NB4 (cell line): Measurements from ENCODE around the gene TPM2.

Source experiments
- DNase-seq: peaks from one replicate; pipeline ENCODE4 v3.0.0; 2010; ENCODE audit warnings: low read depth
- H3K4me3 ChIP-seq: one replicate; pipeline ENCODE4 v1.5.1; 2011; ENCODE audit warnings: mild to moderate bottlenecking, low read depth, low read length, moderate library complexity
- MYC ChIP-seq: IDR thresholded peaks from 2 replicates; pipeline ENCODE4 v1.6.1; 2011; ENCODE audit warnings: low read depth, low read length
- POLR2A ChIP-seq: IDR thresholded peaks from 2 replicates; pipeline ENCODE4 v1.6.1; 2011; ENCODE audit warnings: mild to moderate bottlenecking; ENCODE audit not compliant: insufficient read length; ENCODE audit errors: extremely low read depth
- TF ChIP-seq, protein P1 (sequence below): IDR thresholded peaks from 2 replicates; pipeline ENCODE4 v1.6.1; 2011; ENCODE audit warnings: low read depth, low read length
- TF ChIP-seq, protein P2 (sequence below): IDR thresholded peaks from one replicate; pipeline ENCODE4 v1.5.1; 2012; ENCODE audit warnings: low read depth, low read length

The TPM2 gene

DNA sequence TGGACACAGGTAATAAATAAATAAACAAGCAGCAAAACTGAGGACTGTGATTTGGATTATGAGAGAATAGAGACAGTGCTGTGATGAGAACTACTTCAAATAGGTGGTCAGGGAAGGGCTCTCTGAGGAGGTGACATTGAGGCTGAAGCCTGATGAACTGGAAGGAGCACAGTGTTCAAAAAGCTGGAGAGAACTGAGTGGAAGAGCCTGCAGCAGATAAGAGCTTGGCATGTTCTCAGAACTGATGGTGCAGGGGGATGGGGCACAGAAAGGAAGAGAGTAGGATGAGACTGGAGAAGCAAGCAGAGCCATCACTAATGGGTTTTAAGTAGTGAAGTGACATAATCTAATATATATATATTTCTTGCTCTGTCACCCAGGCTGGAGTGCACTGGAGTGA, 11.2 kb upstream of the TPM2 start:
- TF ChIP-seq MYC = no peak
- TF ChIP-seq, protein P1, sequence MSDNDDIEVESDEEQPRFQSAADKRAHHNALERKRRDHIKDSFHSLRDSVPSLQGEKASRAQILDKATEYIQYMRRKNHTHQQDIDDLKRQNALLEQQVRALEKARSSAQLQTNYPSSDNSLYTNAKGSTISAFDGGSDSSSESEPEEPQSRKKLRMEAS = no peak
- TF ChIP-seq POLR2A = no peak
- TF ChIP-seq, protein P2, sequence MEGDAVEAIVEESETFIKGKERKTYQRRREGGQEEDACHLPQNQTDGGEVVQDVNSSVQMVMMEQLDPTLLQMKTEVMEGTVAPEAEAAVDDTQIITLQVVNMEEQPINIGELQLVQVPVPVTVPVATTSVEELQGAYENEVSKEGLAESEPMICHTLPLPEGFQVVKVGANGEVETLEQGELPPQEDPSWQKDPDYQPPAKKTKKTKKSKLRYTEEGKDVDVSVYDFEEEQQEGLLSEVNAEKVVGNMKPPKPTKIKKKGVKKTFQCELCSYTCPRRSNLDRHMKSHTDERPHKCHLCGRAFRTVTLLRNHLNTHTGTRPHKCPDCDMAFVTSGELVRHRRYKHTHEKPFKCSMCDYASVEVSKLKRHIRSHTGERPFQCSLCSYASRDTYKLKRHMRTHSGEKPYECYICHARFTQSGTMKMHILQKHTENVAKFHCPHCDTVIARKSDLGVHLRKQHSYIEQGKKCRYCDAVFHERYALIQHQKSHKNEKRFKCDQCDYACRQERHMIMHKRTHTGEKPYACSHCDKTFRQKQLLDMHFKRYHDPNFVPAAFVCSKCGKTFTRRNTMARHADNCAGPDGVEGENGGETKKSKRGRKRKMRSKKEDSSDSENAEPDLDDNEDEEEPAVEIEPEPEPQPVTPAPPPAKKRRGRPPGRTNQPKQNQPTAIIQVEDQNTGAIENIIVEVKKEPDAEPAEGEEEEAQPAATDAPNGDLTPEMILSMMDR = no peak
- H3K4me3 ChIP-seq = no peak overlapping the region
- DNase-seq = no peak

DNA sequence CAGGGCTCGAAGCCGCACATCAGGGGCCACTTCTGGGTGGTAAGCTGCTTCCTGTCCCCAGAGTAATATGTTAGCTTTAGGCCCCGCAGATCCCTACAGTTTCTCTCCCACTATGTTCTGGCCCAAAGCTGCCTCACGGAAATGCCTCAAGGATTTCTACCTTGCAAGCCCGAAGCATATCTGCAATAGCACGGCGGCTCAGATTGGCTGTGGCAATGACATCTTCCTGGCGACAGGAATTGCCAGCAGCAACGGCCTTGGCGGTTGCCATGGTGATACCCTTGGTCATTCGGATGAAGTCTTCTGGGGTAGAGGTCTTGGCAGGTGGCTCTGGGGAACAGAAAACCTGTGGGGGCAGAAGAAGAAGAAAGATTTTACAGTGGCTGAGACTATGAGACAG, 10.3 kb upstream of the TPM2 start:
- DNase-seq = no peak
- no peak overlapping the region for H3K4me3 ChIP-seq
- TF ChIP-seq, protein P1 = no peak
- TF ChIP-seq POLR2A = no peak

DNA sequence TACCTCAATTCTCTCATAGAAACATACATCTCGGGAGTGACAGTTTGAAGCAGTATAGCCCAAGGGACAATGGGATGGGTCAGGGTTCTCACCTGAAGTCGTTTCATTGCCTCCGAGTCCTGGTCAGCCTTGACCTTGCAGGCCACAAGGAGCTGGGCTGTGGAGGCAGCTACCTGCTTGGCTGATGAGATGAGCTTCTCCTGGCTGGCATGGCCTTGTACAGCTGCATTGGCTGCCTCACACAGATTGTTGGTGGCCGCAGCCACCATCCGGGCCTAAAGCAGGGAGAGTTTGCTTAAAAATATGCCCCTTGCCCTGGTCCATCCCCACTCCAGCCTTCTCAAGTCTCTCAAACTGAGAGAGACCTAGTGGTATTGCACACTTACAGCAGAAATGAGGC, 8.5 kb upstream of the TPM2 start:
- no peak for DNase-seq
- TF ChIP-seq, protein P2 = no peak
- TF ChIP-seq MYC = no peak
- TF ChIP-seq POLR2A = no peak
- TF ChIP-seq, protein P1 = no peak
- no peak overlapping the region for H3K4me3 ChIP-seq

DNA sequence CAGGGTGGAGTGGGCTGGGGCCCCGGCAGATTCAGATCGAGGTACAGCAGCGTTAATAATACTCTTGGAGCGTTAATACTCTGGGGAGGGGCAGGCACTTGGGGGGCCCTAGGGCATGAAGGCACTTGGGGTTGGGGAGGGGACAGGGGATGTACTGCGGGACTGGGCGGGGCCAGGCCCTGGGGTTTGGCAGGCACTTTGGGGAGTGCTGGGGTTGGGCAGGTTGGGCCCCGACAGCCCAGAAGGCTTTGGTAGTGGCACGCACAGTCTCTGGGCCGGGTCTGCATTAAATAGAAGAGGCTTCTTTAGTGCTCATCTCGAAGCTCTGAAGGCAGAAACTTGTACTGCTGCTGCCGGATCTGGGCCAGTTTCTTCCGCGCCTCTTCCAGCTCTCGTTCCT, 7.8 kb upstream of the TPM2 start:
- TF ChIP-seq, protein P1 = no peak
- TF ChIP-seq POLR2A (no peak), MYC (no peak)
- TF ChIP-seq, protein P2 = no peak
- H3K4me3 ChIP-seq = no peak overlapping the region
- DNase-seq = no peak

DNA sequence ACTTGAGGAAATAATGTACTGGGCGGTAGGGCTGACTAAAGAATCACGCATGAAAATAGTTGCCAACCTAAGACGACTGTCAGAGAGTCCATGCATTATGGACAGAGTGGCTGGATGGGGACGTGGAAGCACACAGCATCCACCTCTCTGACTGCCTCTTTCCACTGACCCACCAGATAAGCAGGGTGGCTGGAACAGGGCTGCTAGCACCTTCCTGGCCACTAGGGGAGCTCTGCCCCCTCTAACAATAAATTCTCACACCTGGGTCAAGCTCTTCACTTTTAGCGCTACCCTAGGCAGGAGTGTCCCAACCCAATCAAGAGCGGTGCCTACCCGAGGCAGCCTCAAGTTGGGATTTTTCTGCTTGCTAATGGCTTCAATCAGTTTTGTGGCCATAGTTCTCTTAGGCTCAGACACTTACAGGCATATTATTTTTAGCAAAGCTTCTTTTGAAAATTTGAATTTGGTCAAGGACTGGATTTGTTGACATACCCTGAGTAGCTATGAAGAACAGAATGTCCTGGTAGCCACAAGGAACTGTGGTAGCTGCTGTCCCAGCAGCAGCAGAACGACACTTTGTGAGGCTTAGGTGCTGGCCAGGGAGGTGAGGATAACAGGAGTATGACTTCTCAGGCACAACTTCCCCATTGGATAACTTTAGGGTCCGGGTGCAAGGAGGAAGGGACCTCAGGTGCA, 6.9 kb upstream of the TPM2 start:
- no peak overlapping the region for H3K4me3 ChIP-seq
- DNase-seq = peak; percentile 44
- TF ChIP-seq, protein P2 = peak; percentile 74
- no peak for TF ChIP-seq MYC

DNA sequence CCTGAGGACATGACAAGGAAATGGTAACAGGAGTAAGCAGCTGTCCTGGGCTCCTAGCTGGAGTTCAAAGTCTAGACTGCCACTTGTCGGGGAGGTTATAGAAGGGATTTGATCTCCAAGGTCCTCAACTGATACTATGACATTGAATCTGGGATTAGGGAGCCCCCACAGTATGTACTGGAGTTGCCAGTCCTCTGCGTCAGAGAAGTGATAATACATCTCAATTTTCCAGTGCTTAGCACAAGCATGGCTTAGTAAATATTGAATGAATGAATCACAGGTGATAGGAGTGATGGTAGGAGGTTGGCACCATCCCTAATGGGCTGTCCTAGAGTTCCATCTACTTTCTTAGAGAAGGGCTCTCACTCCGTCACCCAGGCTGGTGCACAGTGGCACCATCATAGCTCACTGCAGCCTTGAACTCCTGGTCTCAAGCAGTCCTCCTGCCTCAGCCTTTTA, 6.2 kb upstream of the TPM2 start:
- DNase-seq = no peak
- no peak overlapping the region for H3K4me3 ChIP-seq

More for the DNA sequence above, 6.2 kb upstream of the TPM2 start:
- TF ChIP-seq, protein P1 = no peak
- no peak for TF ChIP-seq MYC
- TF ChIP-seq, protein P2 = no peak
- TF ChIP-seq POLR2A = no peak
